GM19351 (cell line): Measurements from ENCODE around the gene TCF7.

Source experiments
- ATAC-seq: cut with Tn5 transposase; IDR thresholded peaks from one replicate; pipeline ENCODE4 v1.9.1; 2021; ENCODE audit warnings: mild to moderate bottlenecking, moderate library complexity; ENCODE audit not compliant: unreplicated experiment

Gene TCF7

DNA sequence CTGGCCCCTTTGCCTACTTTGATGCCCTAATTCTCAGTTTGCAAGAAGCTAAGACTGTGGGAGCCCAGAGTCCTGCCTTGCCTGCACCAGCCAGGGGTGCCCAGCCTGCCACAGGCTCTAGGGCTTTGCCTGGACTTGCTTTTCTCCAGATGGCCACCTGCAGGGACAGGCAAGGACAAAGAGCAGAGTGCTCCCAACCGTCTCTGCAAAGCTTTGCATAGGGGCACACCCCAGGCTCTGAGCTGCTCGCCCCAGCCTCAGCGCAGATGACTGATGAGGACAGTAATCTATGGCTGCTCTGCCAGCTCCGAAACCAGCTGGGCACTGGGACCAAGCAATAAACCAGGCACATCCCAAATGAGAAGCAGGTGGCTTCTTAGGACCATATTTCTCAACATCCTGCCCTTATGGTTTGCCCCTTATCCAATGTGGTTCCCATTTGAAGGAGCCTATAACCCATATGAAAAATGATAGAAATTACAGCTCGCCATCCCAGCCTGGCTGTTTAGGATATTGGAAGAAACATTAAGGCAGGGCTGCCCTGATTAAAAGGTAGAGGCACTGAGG, 25.4 kb upstream of the TCF7 start:
- ATAC-seq = no peak

DNA sequence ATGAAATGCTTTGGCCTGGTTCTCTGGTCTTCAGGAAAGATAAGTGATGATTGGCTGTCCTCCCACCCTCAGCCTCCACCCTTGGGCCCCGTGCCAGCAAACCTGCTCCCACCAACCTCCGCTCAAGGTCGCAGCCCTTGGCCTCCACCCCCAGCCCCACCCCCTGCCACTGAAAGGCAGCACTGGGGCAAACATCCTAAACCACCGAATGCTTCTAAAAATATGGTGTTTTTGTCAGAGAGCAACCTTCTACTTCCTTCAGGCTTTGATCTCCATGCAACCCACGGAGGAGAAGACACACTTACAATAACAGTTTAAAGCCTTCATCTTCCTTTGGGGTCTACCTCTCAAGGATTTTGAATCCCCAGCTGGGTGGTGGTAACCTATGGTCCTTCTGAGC, 24.0 kb upstream of the TCF7 start:
- ATAC-seq = no peak

DNA sequence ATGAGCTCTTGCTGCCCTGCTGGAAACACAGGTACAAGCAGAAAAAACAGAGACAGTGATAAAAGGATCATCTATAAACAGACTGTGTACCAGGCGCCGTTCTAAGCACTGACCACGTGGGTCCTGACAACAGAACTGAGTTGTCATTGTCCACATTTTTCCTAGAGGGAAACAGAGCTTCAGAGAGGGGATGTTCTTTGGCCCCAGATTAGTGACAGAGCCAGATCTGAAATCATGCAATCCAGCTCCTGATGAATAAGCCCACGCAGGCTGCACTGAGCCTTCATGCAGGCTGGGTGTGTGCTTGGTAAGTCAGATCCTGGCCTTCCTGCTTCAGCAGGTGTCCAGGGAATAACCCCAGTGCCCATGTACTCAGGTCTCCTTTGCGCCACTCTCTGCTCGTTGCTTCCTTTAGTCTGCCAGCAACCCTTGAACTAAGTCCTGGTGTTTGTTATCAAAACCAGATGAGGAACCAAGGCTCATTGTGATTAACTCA, 22.8 kb upstream of the TCF7 start:
- ATAC-seq = no peak

DNA sequence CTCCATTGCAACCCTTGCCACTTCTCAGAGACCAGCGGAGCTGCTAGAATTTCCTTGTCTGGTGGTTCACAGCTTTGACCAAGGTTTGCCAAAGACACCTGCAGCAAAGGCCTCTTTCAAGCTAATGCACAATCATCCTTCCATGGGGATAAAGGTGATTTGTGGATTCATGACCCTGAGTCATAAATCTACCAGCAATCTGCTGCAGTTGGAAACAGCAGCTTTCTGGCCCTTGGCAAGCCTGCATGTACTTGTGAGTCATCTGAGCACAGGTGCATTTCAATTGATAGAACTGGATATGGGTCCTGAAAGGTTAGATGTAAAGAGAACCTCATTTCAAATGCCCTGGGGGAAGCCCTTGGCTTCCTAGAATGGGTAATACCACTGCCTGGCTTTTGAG, 21.6 kb upstream of the TCF7 start:
- ATAC-seq = no peak

DNA sequence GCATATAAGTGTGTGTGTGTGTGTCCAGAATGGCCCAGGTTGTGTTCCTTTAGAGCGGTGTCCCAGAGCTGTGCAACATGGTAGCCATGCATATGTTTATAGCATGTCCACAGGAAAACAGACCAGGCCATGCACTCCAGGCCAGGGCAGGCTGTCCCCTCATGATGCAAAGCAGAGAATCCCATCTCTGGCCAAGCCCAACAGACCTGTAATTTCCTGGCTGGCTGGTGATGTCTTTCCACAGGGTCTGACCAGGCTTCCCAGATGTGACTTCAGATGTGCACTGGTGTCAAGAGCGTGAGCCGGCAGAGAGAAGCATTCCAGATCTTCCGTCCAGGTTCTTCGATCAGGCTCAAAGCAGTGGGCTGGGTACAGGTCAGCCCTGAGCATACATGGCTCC, 21.1 kb upstream of the TCF7 start:
- ATAC-seq = no peak

DNA sequence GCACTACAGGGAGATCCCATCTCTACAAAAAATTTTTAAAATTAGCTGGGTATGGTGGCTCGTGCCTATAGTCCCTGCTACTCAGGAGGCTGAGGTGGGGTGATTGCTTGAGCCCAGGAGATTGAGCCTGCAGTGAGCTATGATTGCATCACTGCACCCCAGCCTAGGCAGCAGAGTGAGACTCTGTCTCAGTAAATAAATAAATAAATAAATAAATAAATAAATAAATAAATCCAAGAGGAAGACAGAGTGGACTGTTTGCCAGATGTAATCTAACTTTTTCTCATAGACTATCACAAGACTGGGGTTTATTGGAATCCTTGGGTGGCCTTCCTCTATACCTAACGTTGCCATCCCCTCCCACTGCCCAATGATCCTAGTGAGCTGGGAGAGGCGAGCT, 19.2 kb upstream of the TCF7 start:
- ATAC-seq = no peak

DNA sequence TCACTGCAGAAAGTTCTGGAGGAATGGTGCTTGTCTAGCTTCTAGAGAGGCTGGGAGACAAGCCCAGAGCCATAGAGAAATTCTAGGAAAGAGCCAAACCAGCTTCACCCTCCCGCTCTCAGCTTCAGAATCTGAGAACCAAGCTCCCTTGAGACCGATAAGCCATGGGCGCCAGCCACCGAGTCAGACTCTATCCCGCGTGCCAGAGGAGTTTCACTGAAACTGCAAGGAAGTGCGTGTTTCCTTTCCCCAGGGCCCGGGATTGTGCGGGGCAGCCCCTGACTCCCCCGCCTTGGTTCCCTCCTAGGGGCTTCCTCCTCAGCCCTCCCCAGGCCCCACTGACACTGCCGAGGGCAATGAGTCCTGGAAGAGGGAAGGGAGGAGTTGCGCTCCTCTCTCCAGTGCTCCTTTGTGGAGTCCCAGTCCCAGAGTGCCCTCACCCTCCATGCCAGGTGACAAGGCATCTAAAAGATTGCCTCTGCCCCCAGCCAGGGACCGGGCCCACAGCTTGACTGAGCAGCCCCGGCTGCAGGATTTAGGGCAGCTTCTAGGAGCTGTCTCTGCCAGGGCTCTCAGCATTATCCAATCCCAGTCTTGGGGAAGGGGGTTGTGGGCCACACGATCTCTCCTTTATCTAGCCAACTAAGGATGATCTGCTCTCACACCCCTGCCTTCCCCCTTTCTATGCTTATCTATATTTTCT, 18.4 kb upstream of the TCF7 start:
- no peak for ATAC-seq

DNA sequence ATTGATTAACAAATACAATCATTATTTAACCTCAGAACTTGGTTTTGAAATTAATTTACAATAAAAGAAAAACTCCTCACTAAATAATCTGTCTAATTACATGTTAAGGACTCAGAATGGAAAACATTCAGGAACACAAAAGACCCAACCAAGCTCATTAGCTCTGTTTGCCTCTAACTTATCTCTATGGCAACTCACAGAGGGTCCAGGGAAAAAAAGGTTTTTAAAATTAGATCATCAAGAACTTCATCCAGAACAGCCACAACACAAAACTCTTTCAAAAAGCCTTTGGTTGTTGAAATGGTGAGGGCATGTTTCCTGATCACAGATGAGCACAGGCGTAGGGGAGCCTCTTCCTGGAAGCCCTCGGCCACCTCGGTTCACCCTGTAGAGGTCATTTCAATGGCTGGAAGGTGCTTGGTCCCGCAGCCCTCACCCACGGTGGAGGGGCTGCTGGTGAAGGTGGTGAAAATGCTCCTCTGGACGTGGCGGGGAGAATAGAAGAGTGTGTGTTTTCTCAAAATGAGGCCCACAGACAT, 17.2 kb upstream of the TCF7 start:
- ATAC-seq = no peak

DNA sequence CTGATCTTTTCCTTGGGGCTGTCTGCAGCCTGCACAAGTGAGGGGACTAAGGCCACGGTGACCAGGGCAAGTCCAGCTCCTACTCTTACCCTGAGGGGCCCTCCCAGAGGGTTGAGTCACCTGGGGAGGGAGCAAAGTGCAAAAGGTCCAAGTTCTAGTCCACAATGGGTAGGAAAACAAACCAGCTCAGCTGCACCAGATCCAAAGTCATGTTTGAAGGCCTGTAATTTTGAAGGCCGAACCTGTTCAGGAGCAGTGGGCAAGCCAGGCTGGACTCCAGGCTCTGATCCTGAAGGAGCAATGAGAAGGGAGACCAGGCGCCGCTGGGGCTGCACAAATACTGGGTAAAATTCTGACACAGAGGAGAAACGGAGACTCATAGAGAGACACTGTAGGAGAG, 15.8 kb upstream of the TCF7 start:
- ATAC-seq = no peak

DNA sequence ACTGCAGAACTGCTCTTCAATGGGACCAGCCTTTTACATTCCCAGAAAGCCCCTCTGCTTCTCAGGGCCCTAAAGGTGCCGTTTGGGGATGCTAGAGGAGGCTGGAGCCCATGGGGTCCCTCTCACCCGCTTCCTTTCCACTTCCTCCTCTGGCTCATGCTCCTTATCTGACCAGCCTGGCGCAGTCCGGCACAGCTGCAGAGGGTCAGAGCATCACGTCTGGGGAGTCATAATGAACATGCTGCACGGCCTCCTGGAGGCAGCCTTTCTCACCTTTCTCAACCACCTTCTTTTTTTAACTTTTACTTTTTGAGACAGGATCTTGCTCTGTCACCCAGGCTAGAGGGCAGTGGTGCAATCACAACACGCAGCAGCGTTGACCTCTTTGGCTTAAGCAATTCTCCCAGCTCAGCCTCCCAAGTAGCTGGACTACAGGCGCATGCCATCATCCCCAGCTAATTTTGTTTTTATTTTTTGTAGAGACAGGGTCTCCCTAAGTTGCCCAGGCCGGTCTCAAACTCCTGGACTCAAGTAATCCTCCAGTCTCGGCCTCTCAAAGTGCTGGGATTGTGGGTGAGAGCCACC, 15.1 kb upstream of the TCF7 start:
- peak; percentile 31 for ATAC-seq

DNA sequence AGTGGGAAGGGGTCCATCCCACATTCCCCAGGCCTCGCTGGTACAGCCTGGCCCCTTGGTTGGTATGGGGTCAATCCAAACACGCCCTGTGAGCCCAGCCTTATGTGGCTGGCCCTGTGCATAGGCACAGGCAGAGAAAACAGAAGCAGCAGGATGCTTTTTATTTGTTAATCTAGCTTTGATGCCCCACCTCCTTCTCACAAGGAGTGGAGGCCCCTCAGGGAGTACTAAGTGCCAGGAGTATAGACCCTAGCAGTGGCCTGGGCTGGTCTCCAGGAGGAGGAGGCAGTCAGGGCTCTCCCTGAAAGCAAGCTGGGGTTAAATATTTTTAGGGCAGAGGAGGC, 14.6 kb upstream of the TCF7 start:
- ATAC-seq = no peak

DNA sequence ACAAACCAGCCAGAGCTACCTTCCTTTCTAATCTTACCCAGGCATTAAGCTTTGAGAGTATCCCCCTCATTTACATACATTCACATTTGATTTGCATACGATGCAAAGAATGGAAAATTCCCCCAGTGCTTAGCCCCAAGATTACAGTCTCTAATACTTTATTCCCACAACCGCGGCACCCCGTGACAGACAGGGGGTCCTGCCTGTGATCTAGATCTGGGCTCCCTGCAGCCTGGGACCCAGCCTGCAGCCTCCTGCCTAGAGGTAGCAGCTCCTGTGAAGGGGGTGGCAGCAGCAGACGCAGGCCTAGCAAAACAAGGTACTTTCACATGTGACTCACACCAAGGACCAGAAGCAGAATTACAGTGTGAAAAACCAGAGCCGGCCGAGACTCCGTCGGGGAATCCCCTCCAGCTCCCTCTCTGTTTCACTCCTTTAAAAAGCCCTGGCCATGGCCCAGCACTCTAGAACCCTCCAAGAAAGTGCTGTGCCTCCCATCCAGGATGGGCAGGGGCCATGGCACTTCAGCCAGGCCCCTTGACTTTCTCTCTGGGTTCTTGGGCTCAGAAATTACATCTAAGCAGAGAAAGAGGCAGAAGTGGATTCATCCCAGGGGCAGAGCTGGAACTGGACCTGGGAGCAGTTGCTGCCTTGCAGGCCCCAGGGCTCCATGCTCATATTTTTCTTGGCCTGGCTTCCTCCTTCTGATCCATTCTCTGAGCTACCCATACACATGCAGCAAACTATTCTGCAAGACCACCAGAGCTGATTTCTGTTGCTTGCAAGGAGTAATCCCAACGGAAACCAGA, 14.0 kb upstream of the TCF7 start:
- peak; percentile 74 for ATAC-seq

DNA sequence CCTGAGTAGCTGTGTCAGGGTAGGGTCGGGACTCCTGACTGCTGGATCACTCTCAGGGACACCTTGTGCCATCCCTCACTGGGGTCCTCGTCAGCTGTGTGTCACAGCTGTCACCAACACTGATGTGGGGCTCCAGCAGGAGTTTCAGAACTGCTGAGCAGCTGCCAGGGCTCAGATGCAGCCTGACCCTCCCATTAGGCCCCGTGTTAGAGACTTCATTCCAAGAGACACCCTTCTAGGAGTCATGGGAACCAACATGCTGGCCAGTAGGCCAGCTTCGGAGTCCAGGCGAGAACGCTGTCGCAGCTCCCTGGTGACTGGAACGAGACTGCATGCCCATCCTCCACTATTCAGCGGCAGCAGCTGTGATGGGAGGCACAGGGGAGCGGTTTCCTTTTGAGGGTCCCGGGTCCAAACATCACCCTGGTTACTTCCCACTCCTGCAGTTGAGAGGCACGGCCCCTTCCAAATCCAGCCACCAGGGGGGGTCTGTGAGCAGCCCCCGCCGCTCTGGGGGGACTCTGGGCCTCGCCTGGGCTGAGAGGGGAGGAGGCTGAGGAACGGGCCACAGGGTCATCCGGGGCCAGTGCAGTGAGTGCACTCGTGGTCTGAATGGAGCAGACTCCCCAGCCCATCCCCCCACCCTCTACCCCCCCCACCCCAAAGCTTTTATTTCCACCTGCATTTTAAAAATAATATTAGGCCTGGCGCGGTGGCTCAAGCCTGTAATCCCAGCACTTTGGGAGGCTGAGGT, 12.6 kb upstream of the TCF7 start:
- ATAC-seq = no peak

DNA sequence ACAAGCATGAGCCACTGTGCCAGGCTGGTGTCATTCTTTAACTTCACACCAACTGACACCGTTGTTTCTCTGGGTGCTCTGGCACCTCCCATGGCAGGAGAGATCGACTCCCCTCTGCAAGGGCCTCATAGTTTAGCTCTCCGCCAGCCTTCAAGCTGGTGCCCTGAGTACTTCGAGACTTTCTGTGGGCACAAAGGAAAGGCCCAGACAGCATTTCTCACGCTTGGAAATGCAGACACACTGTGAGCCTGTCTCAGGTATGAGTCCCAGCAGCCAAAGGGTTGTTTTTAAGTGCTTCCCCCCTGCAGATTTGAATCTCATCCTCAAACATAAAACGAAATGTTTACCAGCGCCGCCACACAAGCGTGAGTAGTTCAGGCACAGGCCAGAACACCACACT, 11.1 kb upstream of the TCF7 start:
- ATAC-seq = no peak

DNA sequence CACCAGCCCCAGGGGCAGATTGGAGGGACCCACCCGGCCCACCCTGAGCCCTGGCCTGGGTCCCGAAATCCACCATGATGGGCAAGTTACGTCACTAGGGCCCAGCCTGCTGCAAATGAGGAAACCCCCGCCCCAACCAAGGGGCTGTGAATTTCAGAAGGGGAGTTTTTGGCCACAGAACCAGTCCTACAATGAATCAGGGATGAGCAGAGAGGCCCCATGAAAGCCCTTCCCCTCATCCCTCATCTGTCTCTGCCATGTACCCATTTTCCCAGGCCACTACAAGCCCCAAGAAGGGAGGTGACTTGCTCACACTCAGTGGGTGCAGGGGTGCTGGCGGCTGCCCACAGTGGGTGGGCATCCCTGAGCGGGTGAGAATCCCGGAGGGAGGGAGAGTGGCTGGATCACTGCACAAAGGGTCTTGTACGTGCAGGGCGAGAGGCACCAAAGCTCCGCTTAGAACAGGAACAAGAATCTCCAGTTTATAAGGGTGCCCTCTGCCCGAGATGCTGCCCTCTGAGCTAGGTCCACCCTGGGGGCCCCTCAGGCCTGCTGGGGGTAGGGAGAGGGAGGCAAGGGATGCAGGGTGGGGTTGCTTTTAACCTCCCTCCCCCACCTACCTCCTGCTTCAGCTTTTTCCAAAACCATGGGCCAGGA, 10.4 kb upstream of the TCF7 start:
- no peak for ATAC-seq

DNA sequence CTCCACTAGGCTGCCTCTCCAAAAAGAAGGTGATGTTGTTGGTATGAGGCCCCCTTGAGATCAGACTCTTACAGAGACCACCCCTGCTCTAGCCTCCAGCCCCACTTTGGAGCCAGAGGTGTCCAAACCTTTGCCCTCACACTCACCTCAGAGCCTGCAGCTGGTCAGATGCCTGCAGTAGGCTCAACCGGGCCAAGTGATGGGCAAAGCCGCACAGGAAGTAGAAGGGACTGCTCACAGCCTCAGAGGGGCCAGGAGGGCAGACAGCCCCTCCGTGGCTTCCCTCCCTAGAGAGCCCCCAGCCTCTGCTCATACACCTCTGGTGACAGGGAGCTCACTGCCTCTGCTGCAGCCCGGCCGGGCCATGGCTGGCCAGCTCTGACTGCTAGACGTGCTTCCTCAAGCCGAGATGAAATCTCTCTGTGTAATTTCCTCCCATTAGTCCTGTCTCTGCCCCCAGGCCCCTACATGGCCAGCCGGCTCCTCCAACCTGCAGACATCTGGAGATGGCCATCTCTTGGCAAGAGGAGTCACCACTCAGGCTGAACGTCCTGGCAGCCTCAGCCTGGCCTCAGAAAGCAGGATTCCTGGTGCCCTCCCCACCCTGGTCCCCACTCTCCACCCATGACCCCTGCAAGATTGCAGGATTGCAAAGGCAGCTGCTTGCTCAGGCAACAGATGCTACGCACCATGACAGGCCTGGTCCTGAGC, 7.3 kb upstream of the TCF7 start:
- no peak for ATAC-seq

DNA sequence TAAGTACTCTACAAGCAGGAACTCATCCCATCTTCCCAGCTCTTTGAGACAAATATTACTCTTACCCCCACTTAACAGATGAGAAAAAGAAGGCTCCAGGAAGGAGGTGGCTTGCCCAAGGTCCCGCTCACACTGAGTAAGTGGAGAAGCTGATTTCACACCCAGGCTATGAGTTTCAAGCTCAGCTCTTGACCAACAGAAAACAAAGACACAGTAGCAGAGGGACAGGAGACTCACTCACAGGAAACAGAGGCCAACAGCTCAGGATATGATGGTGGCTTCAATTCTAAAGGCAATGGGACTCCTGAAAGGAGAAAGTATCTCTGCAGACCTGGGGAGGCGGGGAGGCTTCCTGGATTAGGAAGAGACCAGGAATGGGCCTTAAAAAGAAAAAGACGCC, 6.7 kb upstream of the TCF7 start:
- ATAC-seq = no peak

DNA sequence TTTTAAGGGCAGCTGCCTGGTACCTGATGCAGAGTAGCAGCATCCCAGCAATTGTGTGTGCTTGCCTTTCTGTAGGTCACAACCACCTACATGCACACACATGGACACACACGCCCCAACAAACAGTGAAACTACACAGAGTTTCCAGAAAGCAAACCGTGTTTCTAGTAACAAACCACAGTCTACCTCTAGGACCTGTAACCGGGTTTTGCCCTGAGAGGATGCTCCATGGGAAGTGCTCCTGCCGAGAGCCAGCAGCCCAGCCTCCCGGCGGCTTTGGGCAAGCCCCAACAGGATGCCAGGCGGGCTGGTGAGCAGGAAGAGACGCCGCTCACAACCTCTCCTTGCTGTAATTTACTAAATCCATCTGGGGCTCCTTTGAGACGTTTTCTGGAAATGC, 4.1 kb upstream of the TCF7 start:
- no peak for ATAC-seq

DNA sequence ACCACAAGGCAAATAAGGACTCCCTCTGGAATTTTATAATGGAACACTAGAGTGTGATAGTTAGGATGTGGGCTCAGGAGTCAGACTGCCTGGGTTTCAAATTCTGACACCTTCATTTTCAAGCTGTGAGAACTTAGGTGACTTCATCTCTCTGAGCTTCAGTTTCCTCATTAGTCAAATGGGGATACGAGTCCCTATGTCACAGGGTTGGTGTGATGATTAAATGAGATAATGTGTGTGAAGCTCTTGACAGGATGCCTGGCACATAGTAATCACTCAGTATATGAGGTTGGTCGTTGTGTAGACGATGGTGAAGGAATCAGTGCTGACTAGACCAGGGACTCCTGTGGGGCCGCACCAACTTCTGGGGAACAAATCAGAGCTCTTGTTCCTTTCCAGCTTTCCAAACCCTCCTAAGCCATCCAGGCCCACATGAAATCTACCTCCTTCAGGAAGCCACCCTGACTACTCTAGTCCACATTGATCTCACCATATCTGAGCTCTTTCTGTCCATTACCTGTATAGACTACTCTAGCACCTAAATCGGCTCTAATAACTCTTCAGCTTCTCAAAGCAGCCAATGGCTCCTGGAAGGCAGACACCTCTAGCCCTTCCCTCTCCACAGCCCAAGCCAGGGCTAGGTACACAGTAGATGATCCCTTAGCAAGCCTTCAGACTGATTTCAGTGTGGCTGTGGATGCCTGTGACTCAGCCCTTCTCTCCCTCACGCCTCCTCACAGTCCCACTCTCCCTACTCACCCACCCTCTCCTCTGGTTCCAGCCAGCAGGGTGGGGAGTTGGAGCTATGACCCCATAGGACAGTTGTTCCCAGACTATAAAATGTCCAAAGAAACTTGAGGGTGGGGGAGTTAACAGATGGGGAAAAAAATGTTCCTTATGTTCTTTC, 2.5 kb upstream of the TCF7 start:
- no peak for ATAC-seq
